GM12878 (cell line): Measurements from ENCODE around the gene RNF175. TPM values are rescaled to one million over a fixed set of nuclear protein-coding genes. Genes with fewer than 3 reads are reported as not detected.

ENCODE experiments used
- ETV6 ChIP-seq, 2 experiments: fragments of 450-650 bp in 1 of 2; IDR thresholded peaks in 1 of 2; conservative IDR thresholded peaks in 1 of 2; 2 replicates each; pipeline ENCODE4 v1.6.1; 2014; ENCODE audit warnings: antibody characterized with exemption in 1 of 2, borderline replicate concordance in 1 of 2, low read depth in 1 of 2, mild to moderate bottlenecking in 1 of 2, moderate library complexity in 1 of 2
- FOS ChIP-seq: IDR thresholded peaks from 3 replicates; pipeline ENCODE4 v1.6.1; 2011; ENCODE audit warnings: borderline replicate concordance; ENCODE audit not compliant: insufficient read length; ENCODE audit errors: extremely low read depth
- FOXM1 ChIP-seq: IDR thresholded peaks from 2 replicates; pipeline ENCODE4 v1.6.1; 2012; ENCODE audit warnings: low read depth, mild to moderate bottlenecking, inconsistent platforms, low read length, moderate library complexity
- GATAD2B ChIP-seq: fragments of 450-650 bp; conservative IDR thresholded peaks from 2 replicates; pipeline ENCODE4 v1.6.1; 2017; ENCODE audit warnings: low read depth, mild to moderate bottlenecking, moderate library complexity
- MYC ChIP-seq: IDR thresholded peaks from 2 replicates; pipeline ENCODE4 v1.6.1; 2011; ENCODE audit warnings: mild to moderate bottlenecking, low read length, moderate library complexity, inconsistent platforms; ENCODE audit not compliant: insufficient read depth, insufficient replicate concordance, insufficient read length, severe bottlenecking
- NR2C1 ChIP-seq: fragments of 450-650 bp; IDR thresholded peaks from 2 replicates; pipeline ENCODE4 v1.6.1; 2017; ENCODE audit warnings: antibody characterized with exemption, mild to moderate bottlenecking, moderate library complexity
- RELB ChIP-seq: fragments of 450-650 bp; IDR thresholded peaks from 2 replicates; pipeline ENCODE4 v1.6.1; 2017; ENCODE audit warnings: low read depth, mild to moderate bottlenecking, moderate library complexity
- STAT3 ChIP-seq: IDR thresholded peaks from 2 replicates; pipeline ENCODE4 v1.6.1; 2011; ENCODE audit warnings: low read depth, low read length, improper control_type of control experiment
- TBL1XR1 ChIP-seq: IDR thresholded peaks from 2 replicates; pipeline ENCODE4 v1.6.1; 2012; ENCODE audit warnings: low read depth, low read length, improper control_type of control experiment
- ZNF384 ChIP-seq: IDR thresholded peaks from 2 replicates; pipeline ENCODE4 v1.6.1; 2012; ENCODE audit warnings: low read depth, mild to moderate bottlenecking, low read length, improper control_type of control experiment, borderline replicate concordance
- polyA plus RNA-seq, 11 experiments: library from polyadenylated mRNA; depleted of rRNA in 4 of 11; unstranded in 6 of 11; stranded (reverse) in 5 of 11; fragments of >200 nt; fragmentation: Nextera tagmentation in 4 of 11; fragmentation: Illumina TruSeq in 1 of 11; extraction: Ambion mirVana in 4 of 11; extraction: Trizol in 1 of 11; gene quantifications; 1 replicate in 1 of 11; 2 replicates in 10 of 11; pipeline versions ENCODE4 v1.2.1 to v1.2.3, GENCODE V29; 2011 to 2016; ENCODE audit warnings: inconsistent platforms in 2 of 11, missing spikeins in 2 of 11, low read depth in 1 of 11
- total RNA-seq, 4 experiments: library from RNA; depleted of rRNA in 3 of 4; stranded (reverse); fragments of >200 nt in 3 of 4; fragmentation: Illumina TruSeq in 1 of 4; extraction: Trizol in 1 of 4; gene quantifications; 2 replicates each; pipeline versions ENCODE4 v1.2.1 to v1.2.3, GENCODE V29; 2013 to 2021
- TF ChIP-seq, protein P1 (sequence below): fragments of 450-650 bp; formaldehyde crosslinking; IDR thresholded peaks from 2 replicates; pipeline ENCODE4 v1.5.0; 2022; ENCODE audit warnings: mild to moderate bottlenecking, missing genetic modification characterization

The RNF175 gene
- total and polyA plus RNA-seq, 10 of the 15 experiments (the other 5 are each of a cell fraction or from before 2014, with no cell fraction given): not detected

DNA sequence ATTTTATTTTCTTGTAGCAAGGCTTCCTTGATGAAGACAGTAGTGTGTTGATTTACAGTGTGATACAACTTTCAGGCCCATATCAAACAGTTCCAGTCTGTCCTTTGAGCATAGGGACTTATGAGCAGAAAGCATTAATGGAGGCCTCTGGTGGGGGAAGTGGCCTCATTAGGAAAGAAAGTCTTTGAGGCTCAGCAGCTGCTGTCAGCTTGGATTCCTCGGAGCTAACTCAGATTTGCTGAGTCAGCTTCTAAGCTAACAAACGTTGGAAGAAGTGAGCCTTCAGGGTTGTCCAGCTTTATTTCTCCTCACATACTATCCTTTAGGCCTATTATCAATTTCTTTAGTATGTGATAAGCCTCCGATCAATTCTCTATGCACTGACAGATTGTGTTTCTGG lies 44.9 kb upstream of the RNF175 start (continued):
- TF ChIP-seq, protein P1, sequence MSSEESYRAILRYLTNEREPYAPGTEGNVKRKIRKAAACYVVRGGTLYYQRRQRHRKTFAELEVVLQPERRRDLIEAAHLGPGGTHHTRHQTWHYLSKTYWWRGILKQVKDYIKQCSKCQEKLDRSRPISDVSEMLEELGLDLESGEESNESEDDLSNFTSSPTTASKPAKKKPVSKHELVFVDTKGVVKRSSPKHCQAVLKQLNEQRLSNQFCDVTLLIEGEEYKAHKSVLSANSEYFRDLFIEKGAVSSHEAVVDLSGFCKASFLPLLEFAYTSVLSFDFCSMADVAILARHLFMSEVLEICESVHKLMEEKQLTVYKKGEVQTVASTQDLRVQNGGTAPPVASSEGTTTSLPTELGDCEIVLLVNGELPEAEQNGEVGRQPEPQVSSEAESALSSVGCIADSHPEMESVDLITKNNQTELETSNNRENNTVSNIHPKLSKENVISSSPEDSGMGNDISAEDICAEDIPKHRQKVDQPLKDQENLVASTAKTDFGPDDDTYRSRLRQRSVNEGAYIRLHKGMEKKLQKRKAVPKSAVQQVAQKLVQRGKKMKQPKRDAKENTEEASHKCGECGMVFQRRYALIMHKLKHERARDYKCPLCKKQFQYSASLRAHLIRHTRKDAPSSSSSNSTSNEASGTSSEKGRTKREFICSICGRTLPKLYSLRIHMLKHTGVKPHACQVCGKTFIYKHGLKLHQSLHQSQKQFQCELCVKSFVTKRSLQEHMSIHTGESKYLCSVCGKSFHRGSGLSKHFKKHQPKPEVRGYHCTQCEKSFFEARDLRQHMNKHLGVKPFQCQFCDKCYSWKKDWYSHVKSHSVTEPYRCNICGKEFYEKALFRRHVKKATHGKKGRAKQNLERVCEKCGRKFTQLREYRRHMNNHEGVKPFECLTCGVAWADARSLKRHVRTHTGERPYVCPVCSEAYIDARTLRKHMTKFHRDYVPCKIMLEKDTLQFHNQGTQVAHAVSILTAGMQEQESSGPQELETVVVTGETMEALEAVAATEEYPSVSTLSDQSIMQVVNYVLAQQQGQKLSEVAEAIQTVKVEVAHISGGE: no peak
- TF ChIP-seq FOS: no peak
- no peak for TF ChIP-seq FOXM1
- no peak for TF ChIP-seq GATAD2B
- no peak for TF ChIP-seq NR2C1
- TF ChIP-seq MYC: no peak
- no peak for TF ChIP-seq RELB
- TF ChIP-seq ZNF384: no peak
- no peak for TF ChIP-seq STAT3
- no peak for TF ChIP-seq TBL1XR1
- TF ChIP-seq ETV6 (conservative IDR thresholded peaks at IDR 0.05 in 1 of 2, IDR thresholded peaks at IDR 0.05 in 1 of 2; ENCODE audit: borderline replicate concordance in 1 of 2, low read depth in 1 of 2): no peak
